HEK293 (cell line): Measurements from ENCODE around the gene VPS35L.

Source experiments
- CTCF ChIA-PET: fragments of 350-600 bp; formaldehyde crosslinking; extraction: SDS; loops from one replicate; lab custom pipeline; 2021; ENCODE audit warnings: antibody characterized with exemption; lab: Yijun Ruan, JAX
- POLR2A ChIA-PET: fragments of 300-600 bp; formaldehyde crosslinking; extraction: SDS; loops from one replicate; lab custom pipeline; 2020; ENCODE audit warnings: antibody characterized with exemption, inconsistent platforms; lab: Yijun Ruan, JAX
- H3K27ac ChIP-seq: fragments of 200-500 bp; sonication (Bioruptor generic); 2 replicates; pipeline ENCODE4 v1.5.1; 2014; ENCODE audit warnings: low read depth, low read length, control low read depth, inconsistent platforms; ENCODE audit errors: extremely low read depth
- H3K36me3 ChIP-seq, 2 experiments: fragments of 200-500 bp in 1 of 2; sonication (Bioruptor generic) in 1 of 2; 1 replicate in 1 of 2; 2 replicates in 1 of 2; pipeline ENCODE4 v1.5.1; 2014 to 2017; ENCODE audit warnings: inconsistent platforms in 2 of 2, low read length in 2 of 2; ENCODE audit not compliant: control insufficient read depth in 2 of 2, insufficient read depth in 1 of 2
- H3K4me1 ChIP-seq: fragments of 200-500 bp; sonication (Bioruptor generic); 2 replicates; pipeline ENCODE4 v1.5.1; 2014; ENCODE audit warnings: mild to moderate bottlenecking, low read length, inconsistent platforms; ENCODE audit not compliant: control insufficient read depth, insufficient read depth
- H3K4me3 ChIP-seq: 2 replicates; pipeline ENCODE4 v1.5.1; 2011; ENCODE audit warnings: low read depth, mild to moderate bottlenecking, control low read depth, low read length, moderate library complexity
- H3K9me3 ChIP-seq: fragments of 200-500 bp; sonication (Bioruptor generic); 2 replicates; pipeline ENCODE4 v1.5.1; 2014; ENCODE audit warnings: low read depth, low read length, inconsistent platforms; ENCODE audit not compliant: control insufficient read depth, insufficient read depth
- GLI4 ChIP-seq: fragments of 450-650 bp; formaldehyde crosslinking; IDR thresholded peaks from 2 replicates; pipeline ENCODE4 v1.5.1; 2016; ENCODE audit warnings: missing biosample characterization, missing genetic modification characterization
- PRDM10 ChIP-seq: fragments of 450-650 bp; formaldehyde crosslinking; IDR thresholded peaks from 2 replicates; pipeline ENCODE4 v1.5.1; 2016; ENCODE audit warnings: missing biosample characterization, missing genetic modification characterization
- SALL2 ChIP-seq: fragments of 450-650 bp; formaldehyde crosslinking; IDR thresholded peaks from 2 replicates; pipeline ENCODE4 v1.5.0; 2017; ENCODE audit warnings: missing biosample characterization, mild to moderate bottlenecking, missing genetic modification characterization, borderline replicate concordance
- SCRT2 ChIP-seq: fragments of 450-650 bp; formaldehyde crosslinking; IDR thresholded peaks from 2 replicates; pipeline ENCODE4 v1.5.1; 2016; ENCODE audit warnings: missing biosample characterization, missing genetic modification characterization
- ZBTB20 ChIP-seq: fragments of 450-650 bp; formaldehyde crosslinking; IDR thresholded peaks from 2 replicates; pipeline ENCODE4 v1.5.1; 2016; ENCODE audit warnings: missing biosample characterization, missing genetic modification characterization
- ZNF202 ChIP-seq: fragments of 450-650 bp; formaldehyde crosslinking; IDR thresholded peaks from 2 replicates; pipeline ENCODE4 v1.5.1; 2016; ENCODE audit warnings: missing biosample characterization, missing genetic modification characterization, borderline replicate concordance
- ZNF280C ChIP-seq: fragments of 450-650 bp; formaldehyde crosslinking; IDR thresholded peaks from 2 replicates; pipeline ENCODE4 v1.5.1; 2016; ENCODE audit warnings: missing biosample characterization, missing genetic modification characterization
- ZNF426 ChIP-seq: fragments of 450-650 bp; formaldehyde crosslinking; IDR thresholded peaks from 2 replicates; pipeline ENCODE4 v1.5.1; 2017; ENCODE audit warnings: missing biosample characterization, missing genetic modification characterization, mild to moderate bottlenecking, inconsistent platforms, moderate library complexity
- ZNF548 ChIP-seq: fragments of 450-650 bp; formaldehyde crosslinking; IDR thresholded peaks from 2 replicates; pipeline ENCODE4 v1.5.1; 2016; ENCODE audit warnings: missing biosample characterization, missing genetic modification characterization
- ZNF560 ChIP-seq: fragments of 450-650 bp; formaldehyde crosslinking; IDR thresholded peaks from 2 replicates; pipeline ENCODE4 v1.5.1; 2017; ENCODE audit warnings: missing biosample characterization, missing genetic modification characterization, borderline replicate concordance
- TF ChIP-seq, protein P1 (sequence below): fragments of 450-650 bp; formaldehyde crosslinking; IDR thresholded peaks from 2 replicates; pipeline ENCODE4 v1.5.1; 2016; ENCODE audit warnings: missing biosample characterization, missing genetic modification characterization

Gene VPS35L

GRCh38 chr16:19698480-19699465, 143.3 kb downstream of the VPS35L start:
- Histone ChIP-seq H3K9me3 (no peaks in the 10 kb centered on the region), H3K4me1 (peaks cover 20% of the 10 kb centered on the region), H3K4me3 (no peak overlapping the region), H3K36me3 (peaks cover 7 to 51% of the 10 kb centered on the region in 2 experiments; a peak in 2 of 3 replicates), H3K27ac (no peak overlapping the region)
- POLR2A ChIA-PET: interaction anchor here (1.3 to 2.4 kb wide), 2 partner anchors 10 to 19 kb away, joined by 3 to 9 read pairs; partner anchors contain the start of genes IQCK and KNOP1
- CTCF ChIA-PET: interaction anchor here (0.6 kb wide), 2 partner anchors 26 to 328 kb away, joined by 3 read pairs; no protein-coding TSS in a partner anchor
- no peak for TF ChIP-seq ZNF426 (tag by site-specific recombination)
- TF ChIP-seq SCRT2: peak; percentile 85
- no peak for TF ChIP-seq SALL2 (tag by site-specific recombination)

- Histone ChIP-seq H3K27ac (no peak overlapping the region), H3K4me3 (no peak overlapping the region), H3K9me3 (no peaks in the 10 kb centered on the region), H3K4me1 (peaks cover 20% of the 10 kb centered on the region), H3K36me3 (peaks cover 7 to 58% of the 10 kb centered on the region in 2 experiments; a peak in 2 of 3 replicates)
- ChIA-PET POLR2A (interaction anchor here (0.8 to 2.4 kb wide), 3 partner anchors 9 to 88 kb away, joined by 3 to 9 read pairs (median 3); partner anchors contain the start of genes IQCK and KNOP1), CTCF (interaction anchor here (0.6 kb wide), 1 partner anchor 327 kb away, joined by 3 read pairs; no protein-coding TSS in a partner anchor)
- TF ChIP-seq ZNF548 (tag by site-specific recombination): no peak
- TF ChIP-seq ZNF560: no peak
- no peak for TF ChIP-seq PRDM10 (tag by site-specific recombination)
- TF ChIP-seq, protein P1, sequence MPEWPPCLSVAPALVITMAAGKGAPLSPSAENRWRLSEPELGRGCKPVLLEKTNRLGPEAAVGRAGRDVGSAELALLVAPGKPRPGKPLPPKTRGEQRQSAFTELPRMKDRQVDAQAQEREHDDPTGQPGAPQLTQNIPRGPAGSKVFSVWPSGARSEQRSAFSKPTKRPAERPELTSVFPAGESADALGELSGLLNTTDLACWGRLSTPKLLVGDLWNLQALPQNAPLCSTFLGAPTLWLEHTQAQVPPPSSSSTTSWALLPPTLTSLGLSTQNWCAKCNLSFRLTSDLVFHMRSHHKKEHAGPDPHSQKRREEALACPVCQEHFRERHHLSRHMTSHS (tag by site-specific recombination): no peak
- no peak for TF ChIP-seq ZBTB20 (tag by site-specific recombination)
- no peak for TF ChIP-seq ZNF280C (tag by site-specific recombination)
- no peak for TF ChIP-seq GLI4 (tag by site-specific recombination)
- no peak for TF ChIP-seq ZNF202 (tag by site-specific recombination)
Observed at GRCh38 chr16:19699472-19699871, 144.0 kb downstream of the VPS35L start.
